H1 (cell line): Measurements from ENCODE around the gene SGMS1. TPM values are rescaled to one million over a fixed set of nuclear protein-coding genes. Genes with fewer than 3 reads are reported as not detected.

Experiments
- CTCF ChIA-PET: fragments of 300-600 bp; sonication (Branson Sonifier 250); formaldehyde crosslinking; loops from one replicate; lab custom pipeline; 2021; ENCODE audit not compliant: partially characterized antibody; lab: Charles Lee
- POLR2A ChIA-PET: fragments of 300-600 bp; sonication (Branson Sonifier 250); formaldehyde crosslinking; loops from one replicate; lab custom pipeline; 2021; ENCODE audit warnings: inconsistent platforms; ENCODE audit not compliant: partially characterized antibody; lab: Charles Lee
- DNase-seq, 2 experiments: peaks; one replicate each; pipeline versions ENCODE4 v3.0.0 to v3.0.0-alpha.2; 2010 to 2022; ENCODE audit warnings: low spot score in 2 of 2, low read depth in 1 of 2, mixed read lengths in 1 of 2
- FAIRE-seq: peaks from 2 replicates; lab custom pipeline; 2011; peaks lifted over from hg19 to GRCh38; lab: Jason Lieb, UNC
- H2AFZ ChIP-seq: 2 replicates; pipeline ENCODE4 v1.8.1; 2012; ENCODE audit warnings: low read length, inconsistent platforms
- H2AK5ac ChIP-seq: 2 replicates; pipeline ENCODE4 v1.6.1; 2013; ENCODE audit warnings: low read depth, low read length
- H2BK120ac ChIP-seq: replicated peaks from 2 replicates; pipeline ENCODE3; 2013; ENCODE audit warnings: low read depth, low read length, inconsistent platforms
- H2BK12ac ChIP-seq: 2 replicates; pipeline ENCODE4 v1.6.1; 2013; ENCODE audit warnings: low read depth, low read length
- H2BK15ac ChIP-seq: 2 replicates; pipeline ENCODE4 v1.6.1; 2013; ENCODE audit warnings: low read length
- H2BK20ac ChIP-seq: 2 replicates; pipeline ENCODE4 v1.6.1; 2013; ENCODE audit warnings: low read length
- H2BK5ac ChIP-seq: 2 replicates; pipeline ENCODE4 v1.6.1; 2013; ENCODE audit warnings: low read depth, low read length
- H3K14ac ChIP-seq: 2 replicates; pipeline ENCODE4 v1.6.1; 2013; ENCODE audit warnings: inconsistent platforms; ENCODE audit not compliant: insufficient read length
- H3K18ac ChIP-seq: 2 replicates; pipeline ENCODE4 v1.6.1; 2013; ENCODE audit warnings: low read length; ENCODE audit errors: extremely low read depth
- H3K23ac ChIP-seq: 2 replicates; pipeline ENCODE4 v1.6.1; 2013; ENCODE audit warnings: inconsistent platforms; ENCODE audit not compliant: insufficient read length
- H3K23me2 ChIP-seq: 2 replicates; pipeline ENCODE4 v1.6.1; 2013; ENCODE audit warnings: low read depth, low read length
- H3K27ac ChIP-seq: 2 replicates; pipeline ENCODE4 v1.6.1; 2011; ENCODE audit warnings: low read depth, low read length, inconsistent platforms
- H3K27me3 ChIP-seq, 4 experiments: replicated peaks in 1 of 4; 1 replicate in 1 of 4; 2 replicates in 3 of 4; pipeline versions ENCODE4 v1.6.1 to v1.8.1; 2011 to 2013; ENCODE audit warnings: low read length in 3 of 4, mild to moderate bottlenecking in 3 of 4, inconsistent platforms in 2 of 4, mixed read lengths in 2 of 4, moderate library complexity in 1 of 4; ENCODE audit not compliant: control insufficient read depth in 3 of 4, insufficient read depth in 3 of 4; ENCODE audit errors: extremely low read depth in 1 of 4
- H3K36me3 ChIP-seq, 4 experiments: 2 replicates each; pipeline versions ENCODE4 v1.6.1 to v1.8.1; 2011 to 2013; ENCODE audit warnings: mild to moderate bottlenecking in 4 of 4, low read length in 3 of 4, moderate library complexity in 2 of 4, control low read depth in 1 of 4, inconsistent platforms in 1 of 4; ENCODE audit not compliant: insufficient read depth in 4 of 4, control insufficient read depth in 2 of 4
- H3K4ac ChIP-seq: replicated peaks from 2 replicates; pipeline ENCODE3; 2013; ENCODE audit warnings: low read length, low read depth, mixed read lengths, inconsistent platforms; ENCODE audit not compliant: insufficient read length
- H3K4me1 ChIP-seq, 4 experiments: replicated peaks in 1 of 4; 1 replicate in 1 of 4; 2 replicates in 3 of 4; pipeline versions ENCODE4 v1.6.1 to v1.8.1; 2011 to 2013; ENCODE audit warnings: low read length in 3 of 4, inconsistent platforms in 2 of 4, mixed read lengths in 1 of 4; ENCODE audit not compliant: insufficient read depth in 4 of 4, control insufficient read depth in 3 of 4
- H3K4me2 ChIP-seq, 2 experiments: 2 replicates each; pipeline versions ENCODE4 v1.6.1 to v1.8.1; 2011 to 2013; ENCODE audit warnings: low read depth in 2 of 2, low read length in 2 of 2, control low read depth in 1 of 2, inconsistent platforms in 1 of 2, mild to moderate bottlenecking in 1 of 2; ENCODE audit not compliant: insufficient read depth in 1 of 2
- H3K4me3 ChIP-seq, 4 experiments: fragments of 200-600, 300-600 bp in 1 of 4; sonication (generic), shearing (Covaris generic), sonication (Bioruptor Twin) in 1 of 4; 2 replicates each; pipeline versions ENCODE4 v1.5.1 to v1.8.1; 2011 to 2016; ENCODE audit warnings: low read length in 4 of 4, low read depth in 3 of 4, control low read depth in 2 of 4, inconsistent platforms in 2 of 4, mild to moderate bottlenecking in 2 of 4, mixed read lengths in 1 of 4, moderate library complexity in 1 of 4; ENCODE audit not compliant: insufficient read depth in 2 of 4; ENCODE audit errors: extremely low read depth in 1 of 4
- H3K56ac ChIP-seq: replicated peaks from 2 replicates; pipeline ENCODE3; 2013; ENCODE audit warnings: low read depth, mild to moderate bottlenecking, mixed read lengths, low read length, inconsistent platforms; ENCODE audit not compliant: insufficient read length
- H3K79me1 ChIP-seq: 2 replicates; pipeline ENCODE4 v1.6.1; 2013; ENCODE audit warnings: low read depth, low read length, control low read depth
- H3K79me2 ChIP-seq, 2 experiments: 2 replicates each; pipeline versions ENCODE4 v1.6.1 to v1.8.1; 2012 to 2013; ENCODE audit warnings: low read length in 2 of 2, mild to moderate bottlenecking in 2 of 2, inconsistent platforms in 1 of 2; ENCODE audit not compliant: insufficient read depth in 2 of 2, control insufficient read depth in 1 of 2
- H3K9ac ChIP-seq, 4 experiments: replicated peaks in 1 of 4; 1 replicate in 1 of 4; 2 replicates in 3 of 4; pipeline versions ENCODE4 v1.6.1 to v1.8.1; 2011 to 2013; ENCODE audit warnings: low read depth in 3 of 4, low read length in 3 of 4, control low read depth in 2 of 4, mild to moderate bottlenecking in 2 of 4, moderate library complexity in 2 of 4, inconsistent platforms in 1 of 4; ENCODE audit errors: extremely low read depth in 1 of 4
- H3K9me3 ChIP-seq, 2 experiments: 2 replicates each; pipeline versions ENCODE4 v1.6.1 to v1.8.1; 2012 to 2013; ENCODE audit warnings: mild to moderate bottlenecking in 2 of 2, moderate library complexity in 2 of 2, control low read depth in 1 of 2, inconsistent platforms in 1 of 2, low read depth in 1 of 2, low read length in 1 of 2, mixed read lengths in 1 of 2; ENCODE audit not compliant: insufficient read depth in 2 of 2
- H4K20me1 ChIP-seq, 2 experiments: replicated peaks in 1 of 2; 2 replicates each; pipeline versions ENCODE3 to v1.8.1; 2011 to 2013; ENCODE audit warnings: inconsistent platforms in 2 of 2, low read length in 2 of 2, mild to moderate bottlenecking in 1 of 2; ENCODE audit not compliant: insufficient read depth in 2 of 2, control insufficient read depth in 1 of 2
- H4K5ac ChIP-seq: 2 replicates; pipeline ENCODE4 v1.6.1; 2013; ENCODE audit warnings: low read length, low read depth, mixed read lengths, inconsistent platforms; ENCODE audit not compliant: insufficient read length
- H4K8ac ChIP-seq: 2 replicates; pipeline ENCODE4 v1.8.0; 2013; ENCODE audit warnings: mild to moderate bottlenecking, moderate library complexity, low read length, inconsistent platforms; ENCODE audit not compliant: insufficient read depth; ENCODE audit errors: extremely low read depth
- H4K91ac ChIP-seq: replicated peaks from 2 replicates; pipeline ENCODE3; 2013; ENCODE audit warnings: low read length, mixed read lengths, inconsistent platforms; ENCODE audit not compliant: insufficient read length
- RAD21 ChIP-seq, 2 experiments: IDR thresholded peaks in 1 of 2; conservative IDR thresholded peaks in 1 of 2; 2 replicates each; pipeline ENCODE4 v1.6.1; 2011; ENCODE audit warnings: low read depth in 2 of 2, low read length in 2 of 2, improper control_type of control experiment in 1 of 2, inconsistent platforms in 1 of 2, mild to moderate bottlenecking in 1 of 2, moderate library complexity in 1 of 2
- SUZ12 ChIP-seq: fragments of 200-600 bp; sonication (generic); IDR thresholded peaks from 2 replicates; pipeline ENCODE4 v1.6.1; 2012; ENCODE audit warnings: mild to moderate bottlenecking, inconsistent platforms, low read length, moderate library complexity, mixed read lengths
- WGBS, 2 experiments: shearing (Covaris generic) in 1 of 2; methylation state at CpG; one replicate each; pipeline versions ENCODE4 v1.1.6 to v1.1.7; 2013 to 2015; ENCODE audit warnings: low lambda C conversion rate in 2 of 2, mixed read lengths in 2 of 2, inconsistent platforms in 1 of 2, low coverage in 1 of 2, missing lambda C conversion rate in 1 of 2; ENCODE audit not compliant: insufficient replicate concordance in 2 of 2, insufficient coverage in 1 of 2, insufficient read length in 1 of 2; ENCODE audit errors: extremely low coverage in 1 of 2, missing lambda C conversion rate in 1 of 2; 5-methylcytosine and 5-hydroxymethylcytosine counted together
- polyA plus RNA-seq, 7 experiments: library from polyadenylated mRNA; depleted of rRNA in 3 of 7; stranded (reverse) in 5 of 7; unstranded in 2 of 7; fragments of >200 nt in 5 of 7; fragments of 200-250 nt in 2 of 7; gene quantifications; 1 replicate in 5 of 7; 2 replicates in 1 of 7; 4 replicates in 1 of 7; pipeline versions ENCODE4 v1.2.1 to v1.2.3, GENCODE V29; 2011 to 2013; ENCODE audit warnings: missing spikeins in 2 of 7, mixed read lengths in 2 of 7
- total RNA-seq: library from RNA; stranded (reverse); fragmentation: NEBNext Ultra II Directional; extraction: Animal tissue kit (Norgen Biotek cat#: 25700); gene quantifications from 2 replicates; pipeline ENCODE4 v1.2.1, GENCODE V29; 2021

Gene SGMS1
- total and polyA plus RNA-seq, 2 of the 8 experiments (the other 6 are each of a cell fraction or from before 2014, with no cell fraction given) = 6.0 to 15.6 TPM

- CTCF ChIA-PET = no interaction called here
- H2BK5ac ChIP-seq = no peak overlapping the region
- no peak overlapping the region for H4K8ac ChIP-seq
Observed at GRCh38 chr10:50516171-50516570, 107.6 kb downstream of the SGMS1 start.

More at GRCh38 chr10:50516171-50516570, 107.6 kb downstream of the SGMS1 start:
- POLR2A ChIA-PET = interaction anchor here (1.0 kb wide), 1 partner anchor 9 kb away, joined by 3 read pairs; no protein-coding TSS in a partner anchor
- no peak overlapping the region for H2BK20ac ChIP-seq
- H3K4me2 ChIP-seq = no peak overlapping the region
- no peak overlapping the region for H2BK15ac ChIP-seq
- no peak overlapping the region for H3K4me3 ChIP-seq
- no peaks in the 10 kb centered on the region for H3K27me3 ChIP-seq
- H2AK5ac ChIP-seq = no peak overlapping the region
- FAIRE-seq (no peak), DNase-seq (no peak)
- H2BK12ac ChIP-seq = no peak overlapping the region
- H4K91ac ChIP-seq = no peak overlapping the region
- H3K14ac ChIP-seq = no peak overlapping the region
- no peaks in the 10 kb centered on the region for H3K9me3 ChIP-seq
- H3K56ac ChIP-seq = no peak overlapping the region
- no peak overlapping the region for H3K4ac ChIP-seq
- WGBS, 2 experiments = 81% methylated on average over 1 of the region's 1 CpG; no CpG with 5 or more reads in 1 of the 2 experiments
- H3K27ac ChIP-seq = no peak overlapping the region
- no peak overlapping the region for H3K23ac ChIP-seq
- H3K9ac ChIP-seq = no peak overlapping the region
- H3K4me1 ChIP-seq = no peaks in the 10 kb centered on the region; a peak in 1 of 7 replicates
- H4K20me1 ChIP-seq = no peaks in the 10 kb centered on the region
- no peaks in the 10 kb centered on the region; the same call in 1 of the 2 replicates for H3K79me1 ChIP-seq
- no peaks in the 10 kb centered on the region for H3K23me2 ChIP-seq
- no peak overlapping the region for H2BK120ac ChIP-seq
- H3K79me2 ChIP-seq = peaks cover 0 to 6% of the 10 kb centered on the region in 2 experiments; a peak in 1 of 4 replicates
- H2AFZ ChIP-seq = no peak overlapping the region
- TF ChIP-seq RAD21 (IDR thresholded peaks at IDR 0.05 in 1 of 2, conservative IDR thresholded peaks at IDR 0.05 in 1 of 2; ENCODE audit: low read depth in 2 of 2, low read length in 2 of 2) (no peak), SUZ12 (no peak)
- H3K36me3 ChIP-seq = no peaks in the 10 kb centered on the region; a peak in 1 of 8 replicates
- no peak overlapping the region for H3K18ac ChIP-seq
- no peak overlapping the region for H4K5ac ChIP-seq
